Loucy (cell line): ENCODE measurements around the gene FGF12.

Source experiments
- CTCF ChIP-seq: fragments of 200-600 bp; sonication (generic); conservative IDR thresholded peaks from 2 replicates; pipeline ENCODE4 v1.5.1; 2014; ENCODE audit warnings: mild to moderate bottlenecking, antibody characterized with exemption, low read length
- EZH2phosphoT487 ChIP-seq: fragments of 200-600 bp; IDR thresholded peaks from 2 replicates; pipeline ENCODE4 v1.6.1; 2018; ENCODE audit warnings: antibody characterized with exemption, mild to moderate bottlenecking, moderate library complexity, borderline replicate concordance

- TF ChIP-seq CTCF, result no peak
- no peak for TF ChIP-seq EZH2phosphoT487
Observed at GRCh38 chr3:192258721-192259120, 468.6 kb downstream of the FGF12 start.
